Left ventricle myocardium inferior (tissue), 1 donor: Measurements from ENCODE around the gene COMMD10. TPM values are rescaled to one million over a fixed set of nuclear protein-coding genes. Genes with fewer than 3 reads are reported as not detected.
A peak's percentile ranks its signal among the peaks of the same experiment; 100 is the strongest.

Experiments used
- DNase-seq: peaks from one replicate; pipeline ENCODE4 v3.0.0-alpha.2; 2020
- H3K27ac ChIP-seq: fragments of 200-600 bp; replicated peaks from 2 replicates; pipeline ENCODE4 v1.8.0; 2021
- H3K27me3 ChIP-seq: fragments of 200-600 bp; 2 replicates; pipeline ENCODE4 v1.8.0; 2021; ENCODE audit warnings: low read depth
- H3K36me3 ChIP-seq: fragments of 200-600 bp; 2 replicates; pipeline ENCODE4 v1.8.0; 2021
- H3K4me1 ChIP-seq: fragments of 200-600 bp; 2 replicates; pipeline ENCODE4 v1.8.0; 2021
- H3K4me3 ChIP-seq: fragments of 200-600 bp; 2 replicates; pipeline ENCODE4 v1.8.0; 2021; ENCODE audit warnings: mild to moderate bottlenecking, moderate library complexity
- H3K9me3 ChIP-seq: fragments of 200-600 bp; replicated peaks from 2 replicates; pipeline ENCODE4 v1.8.0; 2021
- CTCF ChIP-seq: fragments of 200-600 bp; IDR thresholded peaks from 2 replicates; pipeline ENCODE4 v1.8.0; 2021; ENCODE audit warnings: antibody characterized with exemption, mild to moderate bottlenecking, borderline replicate concordance
- intact Hi-C: fragments of 100-400 bp; cut with micrococcal nuclease; formaldehyde crosslinking; loops from one replicate; pipeline ENCODE4 v1.11.0; 2022
- total RNA-seq: library from RNA; stranded (reverse); fragmentation: NEBNext Ultra II Directional; extraction: Animal tissue kit (Norgen Biotek cat#: 25700); gene quantifications from one replicate; pipeline ENCODE4 v1.2.1, GENCODE V29; 2021
- donor health status: DM: no; HTN: yes; CAD: no; lungs with severe emphysema.

COMMD10 gene
- total RNA-seq, 1 donor from 2014 or later, result 39.4 TPM

- no peak overlapping the region for H3K4me3 ChIP-seq
- peaks cover 18% of the 10 kb centered on the region for H3K4me1 ChIP-seq
- peaks cover 7% of the 10 kb centered on the region for H3K36me3 ChIP-seq
- no peak for DNase-seq
- TF ChIP-seq CTCF, result no peak
- H3K27me3 ChIP-seq, result no peaks in the 10 kb centered on the region
- H3K27ac ChIP-seq, result no peak overlapping the region
- intact Hi-C loops, result no loop called here
- H3K9me3 ChIP-seq, result peaks cover 3% of the 10 kb centered on the region
These were observed 46.2 kb downstream of the COMMD10 start for GRCh38 chr5:116130976-116131375.

GRCh38 chr5:116133281-116133680, 48.5 kb downstream of the COMMD10 start:
- intact Hi-C loops, result no loop called here
- Histone ChIP-seq H3K27me3 (no peaks in the 10 kb centered on the region), H3K36me3 (peaks cover 10% of the 10 kb centered on the region), H3K4me1 (peaks cover 21% of the 10 kb centered on the region), H3K9me3 (no peaks in the 10 kb centered on the region), H3K4me3 (no peak overlapping the region), H3K27ac (no peak overlapping the region)
- no peak for TF ChIP-seq CTCF
- no peak for DNase-seq

- Histone ChIP-seq H3K4me1 (peaks cover 21% of the 10 kb centered on the region), H3K9me3 (no peaks in the 10 kb centered on the region), H3K27ac (no peak overlapping the region), H3K36me3 (peaks cover 10% of the 10 kb centered on the region), H3K27me3 (no peaks in the 10 kb centered on the region), H3K4me3 (no peak overlapping the region)
- TF ChIP-seq CTCF, result no peak
- intact Hi-C loops, result no loop called here
- DNase-seq, result no peak
These were observed 50.5 kb downstream of the COMMD10 start for GRCh38 chr5:116135344-116135743.

- H3K4me1 ChIP-seq, result peaks cover 19% of the 10 kb centered on the region
- no peaks in the 10 kb centered on the region for H3K27me3 ChIP-seq
- no peak overlapping the region for H3K27ac ChIP-seq
- H3K9me3 ChIP-seq, result peaks cover 5% of the 10 kb centered on the region
- H3K4me3 ChIP-seq, result no peak overlapping the region
- intact Hi-C loops, result no loop called here
- H3K36me3 ChIP-seq, result peaks cover 10% of the 10 kb centered on the region
- no peak for DNase-seq
- peak; percentile 90 for TF ChIP-seq CTCF
These were observed 52.9 kb downstream of the COMMD10 start for GRCh38 chr5:116137544-116138378.

- H3K4me1 ChIP-seq, result peaks cover 11% of the 10 kb centered on the region
- no peaks in the 10 kb centered on the region for H3K27me3 ChIP-seq
- TF ChIP-seq CTCF, result no peak
- H3K9me3 ChIP-seq, result peaks cover 5% of the 10 kb centered on the region
- H3K4me3 ChIP-seq, result no peak overlapping the region
- intact Hi-C loops, result no loop called here
- H3K27ac ChIP-seq, result no peak overlapping the region
- H3K36me3 ChIP-seq, result no peaks in the 10 kb centered on the region
- DNase-seq, result no peak
These were observed 57.7 kb downstream of the COMMD10 start for GRCh38 chr5:116142495-116142894.
